ENCODE results near the gene IQCE. TPM values are rescaled to one million over a fixed set of nuclear protein-coding genes. Genes with fewer than 3 reads are reported as not detected.
A peak's percentile ranks its signal among the peaks of the same experiment; 100 is the strongest.
"Not testable (repeated sequence)": the region's sequence is repeated elsewhere in the genome, so short reads cannot be mapped to it uniquely, and the experiment has no call there.

IQCE gene
- polyA plus RNA-seq, 1 donor from 2014 or later = 2.3 TPM

DNA sequence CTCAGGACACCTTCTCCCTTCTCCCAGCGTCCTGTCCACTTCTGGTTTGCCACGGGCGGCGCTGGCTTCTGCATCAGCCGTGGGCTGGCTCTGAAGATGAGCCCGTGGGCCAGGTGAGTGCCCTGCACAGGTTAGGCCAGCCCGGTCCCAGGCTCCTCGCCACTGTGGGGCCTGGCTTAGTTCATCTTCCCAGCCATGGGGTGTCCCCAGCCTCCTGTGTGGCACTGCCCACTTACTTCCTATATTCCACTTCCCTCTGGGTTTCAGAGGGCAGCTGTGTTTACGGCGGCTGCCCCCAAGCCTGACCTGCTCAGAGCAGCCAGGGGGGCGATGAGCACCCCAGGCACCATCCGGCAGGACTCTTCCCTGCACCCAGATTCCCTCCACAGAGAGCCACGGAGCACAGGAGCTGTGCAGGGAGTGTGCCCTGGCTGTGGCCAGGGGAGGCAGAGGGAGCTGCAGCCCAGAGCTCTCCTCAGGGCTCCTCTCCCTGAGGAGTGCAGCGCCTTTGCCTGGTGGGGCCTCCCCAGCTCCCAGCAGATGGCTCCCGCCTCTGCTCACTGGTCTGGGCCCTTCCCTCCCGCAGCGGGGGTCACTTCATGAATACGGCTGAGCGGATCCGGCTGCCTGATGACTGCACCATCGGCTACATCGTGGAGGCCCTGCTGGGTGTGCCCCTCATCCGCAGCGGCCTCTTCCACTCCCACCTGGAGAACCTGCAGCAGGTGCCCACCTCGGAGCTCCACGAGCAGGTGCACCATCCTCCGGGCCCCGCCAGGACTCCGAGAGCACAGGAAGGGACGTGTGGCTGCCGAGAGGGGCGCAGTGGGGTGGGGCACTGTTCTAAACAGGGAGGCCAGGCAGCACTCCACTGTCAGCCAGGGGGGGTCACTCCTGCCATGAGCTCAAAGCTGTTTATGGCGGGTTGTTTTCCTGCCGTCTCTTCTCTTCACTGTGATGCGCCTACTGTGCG is 32.8 kb upstream of the IQCE start:
- H3K9me3 Mint-ChIP-seq = no peaks in the 10 kb centered on the region
- peak overlapping the region; percentile 57 to 87 (median 84) for H3K27ac Mint-ChIP-seq
- peak overlapping the region in 3 of 4 donors; percentile 58 to 84 (median 72) for H3K4me3 Mint-ChIP-seq
- H3K36me3 Mint-ChIP-seq = peaks cover 7% of the 10 kb centered on the region
- H3K27me3 Mint-ChIP-seq = no peaks in the 10 kb centered on the region
- H3K4me1 Mint-ChIP-seq = peaks cover 24 to 37% (median 37%) of the 10 kb centered on the region in 3 donors

DNA sequence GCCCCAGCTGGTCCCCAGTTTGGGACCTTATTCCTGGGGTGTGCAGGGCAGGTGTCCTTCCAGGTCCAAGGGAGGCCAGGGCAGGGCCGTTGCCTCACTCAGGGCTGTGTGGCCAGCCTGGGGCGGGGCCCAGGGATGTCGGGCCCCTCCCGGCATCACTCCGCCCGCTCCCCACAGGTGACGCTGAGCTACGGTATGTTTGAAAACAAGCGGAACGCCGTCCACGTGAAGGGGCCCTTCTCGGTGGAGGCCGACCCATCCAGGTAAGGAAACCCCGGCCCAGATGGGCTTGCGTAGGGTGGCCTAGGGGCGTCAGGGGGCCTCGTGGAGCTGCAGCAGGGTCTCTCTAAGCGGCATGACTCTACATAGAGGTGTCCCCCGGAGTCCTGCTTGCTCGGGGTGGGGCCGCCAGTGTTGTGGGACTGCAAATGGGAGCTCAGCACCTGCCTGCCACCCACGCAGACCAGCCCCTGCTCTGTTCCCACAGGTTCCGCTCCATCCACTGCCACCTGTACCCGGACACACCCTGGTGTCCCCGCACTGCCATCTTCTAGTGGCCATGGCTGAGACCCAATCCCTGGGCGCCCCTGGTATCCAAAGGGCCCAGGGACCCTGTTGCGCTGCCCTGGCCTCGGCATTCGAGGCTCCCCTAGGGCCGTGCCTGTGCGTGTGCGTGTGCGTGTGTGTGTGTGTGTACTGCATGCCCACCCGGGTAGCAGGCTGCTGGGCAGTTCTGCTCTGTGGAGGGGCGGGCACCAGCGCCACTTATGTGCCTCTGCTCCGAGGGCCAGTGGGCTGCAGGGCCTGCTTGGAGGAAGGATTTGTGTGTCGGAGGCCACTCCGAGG is 31.9 kb upstream of the IQCE start:
- no peaks in the 10 kb centered on the region for H3K9me3 Mint-ChIP-seq
- peak overlapping the region in 2 of 4 donors; percentile 22 to 84 for H3K4me3 Mint-ChIP-seq
- H3K4me1 Mint-ChIP-seq = peaks cover 25 to 37% (median 35%) of the 10 kb centered on the region in 3 donors
- no peaks in the 10 kb centered on the region for H3K27me3 Mint-ChIP-seq
- peaks cover 4% of the 10 kb centered on the region for H3K36me3 Mint-ChIP-seq
- H3K27ac Mint-ChIP-seq = peak overlapping the region; percentile 73 to 98 (median 91)

DNA sequence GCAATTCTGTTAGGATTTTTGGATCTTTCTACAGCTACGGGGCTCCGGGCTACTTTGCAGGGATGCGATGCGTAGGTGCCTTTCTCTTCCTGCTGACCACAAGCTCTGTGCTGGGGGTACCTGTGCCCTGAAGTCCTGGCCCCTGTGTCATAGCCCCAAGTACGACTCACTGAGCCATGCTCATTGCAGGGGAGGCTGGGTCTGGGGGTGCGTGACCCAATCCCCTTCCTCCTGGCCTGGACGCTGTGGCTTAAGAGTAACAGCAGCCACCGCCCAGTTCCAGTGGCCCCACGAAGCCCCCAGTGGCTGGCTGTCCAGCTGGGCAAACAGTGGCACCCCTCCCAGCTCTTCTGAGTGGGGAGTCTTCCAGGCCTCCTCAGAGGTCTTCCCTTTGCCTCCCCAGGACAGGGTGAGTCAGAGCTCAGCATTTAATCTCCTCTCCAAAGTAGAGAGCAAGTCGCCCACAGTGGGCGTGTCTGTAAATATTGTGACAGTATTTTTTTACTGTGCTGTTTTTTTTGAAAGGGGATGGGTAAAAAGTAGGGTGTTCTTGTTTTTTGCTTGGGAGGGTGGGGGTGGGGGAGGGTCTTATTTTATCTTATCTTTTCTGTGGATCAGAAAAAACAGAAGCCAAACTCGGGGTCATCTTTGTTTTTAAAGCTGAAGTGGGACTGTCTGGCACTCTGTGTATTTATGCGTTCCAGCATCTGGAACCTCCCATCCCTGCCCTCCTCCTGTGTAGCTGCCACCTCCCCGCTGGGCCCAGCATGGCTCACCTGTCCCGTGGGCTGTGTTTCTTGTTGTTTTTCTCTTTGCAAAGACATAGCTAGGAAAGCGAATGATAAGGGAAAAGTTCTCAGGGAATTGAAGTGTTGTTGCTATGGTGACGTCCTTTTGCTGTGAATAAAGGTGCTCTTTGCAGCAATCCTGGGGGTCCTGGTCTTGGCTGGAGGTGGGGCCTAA is 31.0 kb upstream of the IQCE start:
- Mint-ChIP-seq H3K36me3 (peaks cover 1% of the 10 kb centered on the region), H3K27me3 (no peaks in the 10 kb centered on the region), H3K4me3 (peak overlapping the region; percentile 72 to 91 (median 80)), H3K4me1 (peaks cover 23 to 33% (median 27%) of the 10 kb centered on the region in 3 donors), H3K27ac (peak overlapping the region; percentile 91 to 98 (median 97)), H3K9me3 (no peaks in the 10 kb centered on the region)

DNA sequence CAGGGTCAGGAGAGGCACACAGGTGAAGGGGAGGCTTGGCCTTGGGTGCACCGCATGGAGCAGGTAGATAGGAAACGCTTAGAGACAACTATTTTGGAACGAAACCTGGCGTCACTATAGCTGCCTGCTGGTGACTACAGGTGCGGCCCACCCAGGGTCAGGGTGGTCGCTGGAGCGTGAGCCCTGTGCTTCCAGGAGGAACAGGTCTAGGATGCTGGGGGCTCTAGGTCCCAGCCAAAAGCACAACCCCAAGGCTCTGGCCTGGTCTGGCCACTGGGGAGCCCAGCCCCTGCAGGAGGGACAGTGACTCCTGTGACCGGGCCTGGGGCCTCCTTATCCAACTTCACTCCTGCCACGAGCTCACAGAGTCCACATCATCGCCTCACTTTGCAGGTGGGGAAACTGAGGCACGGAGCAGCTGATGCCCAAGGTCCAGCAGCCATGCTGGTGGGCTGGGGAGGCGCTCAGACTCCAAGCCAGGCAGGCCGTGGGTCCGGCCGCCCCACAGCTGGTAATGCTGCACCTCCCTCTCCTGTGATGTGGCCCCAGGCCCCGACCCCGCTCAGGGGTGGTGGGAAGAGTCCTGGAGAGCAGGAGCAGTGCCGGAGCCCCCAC is 30.2 kb upstream of the IQCE start:
- Mint-ChIP-seq H3K4me1 (peaks cover 19 to 29% (median 24%) of the 10 kb centered on the region in 3 donors), H3K27ac (peak overlapping the region; percentile 97 to 98 (median 98)), H3K4me3 (peak overlapping the region; percentile 70 to 91 (median 78)), H3K36me3 (peaks cover 1% of the 10 kb centered on the region), H3K9me3 (no peaks in the 10 kb centered on the region), H3K27me3 (no peaks in the 10 kb centered on the region)

DNA sequence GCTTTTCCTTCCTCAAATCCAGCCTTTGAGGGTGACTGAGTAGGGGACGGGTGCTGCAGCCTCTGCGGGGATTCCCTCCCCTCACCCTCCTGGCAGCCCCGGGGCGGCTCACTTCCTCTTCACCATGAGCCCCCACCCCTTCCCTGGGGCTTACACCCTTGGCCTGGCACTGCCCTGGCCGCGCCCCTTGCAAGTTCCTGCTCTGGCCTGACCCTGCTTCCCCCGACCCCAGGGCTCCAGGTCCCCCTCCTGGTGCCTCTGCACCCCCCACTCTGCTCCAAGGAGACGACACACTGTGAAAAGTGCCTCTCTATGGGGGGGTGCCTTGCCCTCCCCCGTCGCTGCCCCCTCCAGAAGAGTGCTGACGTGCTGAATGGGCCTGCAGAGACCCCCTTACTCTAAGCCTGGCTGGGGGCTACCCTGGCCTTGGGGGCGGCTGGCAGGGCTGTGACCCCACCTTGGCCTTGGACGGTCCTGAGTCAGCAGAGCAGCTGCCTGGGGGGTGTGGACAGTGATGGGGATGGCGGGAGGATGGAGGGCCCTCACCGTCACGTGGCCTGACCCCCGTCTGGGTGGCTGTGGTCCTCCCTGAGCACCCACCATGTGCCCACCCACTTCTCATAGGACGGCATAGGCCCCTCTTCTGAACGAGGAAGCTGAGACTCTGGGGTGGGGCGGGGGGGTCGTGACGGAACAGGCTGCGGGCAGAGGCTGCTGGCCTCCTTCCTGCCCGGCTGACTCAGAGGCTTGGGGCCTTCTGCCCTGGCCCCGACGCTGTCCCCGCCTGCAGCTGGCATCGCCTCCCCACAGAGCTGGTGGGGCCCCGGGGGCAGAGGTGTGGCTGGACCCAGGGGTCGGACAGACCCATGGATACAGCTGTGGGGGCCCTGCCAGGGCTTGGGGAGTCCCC is 29.4 kb upstream of the IQCE start:
- Mint-ChIP-seq H3K9me3 (no peaks in the 10 kb centered on the region), H3K27me3 (no peaks in the 10 kb centered on the region), H3K27ac (peak overlapping the region; percentile 97 to 98 (median 98)), H3K4me3 (peak overlapping the region; percentile 78 to 94 (median 88)), H3K4me1 (peaks cover 19 to 29% (median 24%) of the 10 kb centered on the region in 3 donors), H3K36me3 (peaks cover 1% of the 10 kb centered on the region)

DNA sequence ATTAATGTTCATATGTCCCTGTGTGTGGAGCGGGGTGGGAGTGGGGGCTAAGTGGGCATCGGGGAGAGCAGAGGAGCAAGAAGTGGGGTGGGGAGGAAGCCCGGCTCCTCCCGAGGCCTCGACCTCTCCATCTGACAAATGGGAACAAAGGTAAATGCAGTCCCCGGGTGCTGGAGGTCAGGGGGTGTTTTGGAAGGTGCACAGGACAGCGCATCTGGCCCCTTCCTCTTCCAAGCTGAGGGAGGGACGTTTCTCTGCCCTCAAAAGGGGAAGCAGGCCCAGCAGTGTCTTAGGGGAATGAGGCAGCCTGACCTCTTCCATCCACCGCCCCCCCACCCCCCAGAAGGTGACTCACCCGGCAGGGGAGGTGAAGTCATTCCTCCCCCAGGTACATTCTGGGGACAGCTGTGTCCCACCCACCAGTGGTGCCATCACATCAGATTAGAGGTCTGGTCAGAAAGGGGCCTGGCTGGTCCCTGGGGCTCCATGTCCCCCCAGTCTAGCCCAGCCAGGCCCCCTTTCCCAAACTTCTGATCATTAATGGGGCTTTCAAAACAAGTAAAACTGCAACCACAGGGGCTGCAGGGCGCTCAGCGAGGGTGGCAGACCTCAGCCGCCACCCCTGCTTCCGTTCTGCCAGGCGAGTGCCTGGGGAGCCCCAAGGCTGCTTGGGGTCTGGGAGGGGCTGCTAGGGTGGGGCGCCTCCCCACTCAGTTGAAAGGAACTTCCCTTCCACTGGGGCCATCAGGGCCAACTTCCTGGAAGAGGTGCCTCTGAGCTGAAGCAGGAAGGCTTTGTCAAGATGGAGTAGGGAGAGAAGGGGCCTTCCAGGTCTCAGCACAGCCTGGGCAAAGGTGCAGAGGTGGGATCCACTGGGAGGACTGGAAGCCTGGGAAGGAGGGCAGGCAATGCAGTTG is 28.4 kb upstream of the IQCE start:
- Mint-ChIP-seq H3K27me3 (no peaks in the 10 kb centered on the region), H3K4me1 (peaks cover 19 to 29% (median 24%) of the 10 kb centered on the region in 3 donors), H3K9me3 (no peaks in the 10 kb centered on the region), H3K36me3 (peaks cover 1% of the 10 kb centered on the region), H3K27ac (peak overlapping the region; percentile 97 to 98 (median 98)), H3K4me3 (peak overlapping the region; percentile 78 to 94 (median 88))

DNA sequence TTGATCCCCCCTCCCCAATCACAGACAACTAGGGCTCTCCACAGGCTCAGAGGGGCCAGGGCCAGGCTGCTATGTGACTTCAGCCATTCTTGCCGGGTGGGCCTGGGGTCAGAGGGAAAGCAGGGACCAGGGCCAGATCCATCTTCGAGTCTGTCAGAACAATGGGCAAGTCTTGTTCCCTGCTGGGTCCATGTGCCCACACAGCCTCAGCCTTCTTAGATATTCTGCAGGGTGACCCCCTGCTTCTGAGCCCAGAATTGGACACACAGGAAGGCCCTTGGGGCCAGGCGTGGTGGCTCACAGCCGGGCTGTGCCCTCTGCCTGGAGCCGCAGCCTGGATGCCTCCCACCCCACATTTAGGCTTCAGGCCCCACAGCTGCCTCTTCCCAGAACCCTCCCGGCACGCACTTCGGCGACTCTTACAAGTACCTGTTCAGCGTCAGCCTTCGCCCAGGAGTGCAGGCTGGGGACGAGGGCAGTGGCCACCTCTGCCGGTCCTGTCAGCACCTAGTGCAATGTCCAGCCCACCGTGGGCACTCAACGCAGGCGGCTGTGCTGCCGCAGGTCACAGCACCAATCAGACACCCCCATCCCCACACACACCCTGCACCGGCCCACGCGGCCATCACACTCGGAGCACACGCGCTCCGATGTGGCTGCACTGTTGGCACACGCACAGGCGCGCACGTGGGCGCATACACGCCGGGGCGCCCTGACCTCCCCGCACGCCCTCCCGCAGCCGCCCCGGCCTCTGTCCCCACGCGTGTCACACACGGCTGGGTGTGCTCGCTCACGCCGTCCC is 27.6 kb upstream of the IQCE start:
- H3K27ac Mint-ChIP-seq = peak overlapping the region; percentile 97 to 98 (median 98)
- not testable (repeated sequence) for H3K27me3 Mint-ChIP-seq, H3K9me3 Mint-ChIP-seq, H3K36me3 Mint-ChIP-seq
- peaks cover 19 to 25% (median 24%) of the 10 kb centered on the region in 3 donors for H3K4me1 Mint-ChIP-seq
- peak overlapping the region; percentile 78 to 94 (median 88) for H3K4me3 Mint-ChIP-seq

DNA sequence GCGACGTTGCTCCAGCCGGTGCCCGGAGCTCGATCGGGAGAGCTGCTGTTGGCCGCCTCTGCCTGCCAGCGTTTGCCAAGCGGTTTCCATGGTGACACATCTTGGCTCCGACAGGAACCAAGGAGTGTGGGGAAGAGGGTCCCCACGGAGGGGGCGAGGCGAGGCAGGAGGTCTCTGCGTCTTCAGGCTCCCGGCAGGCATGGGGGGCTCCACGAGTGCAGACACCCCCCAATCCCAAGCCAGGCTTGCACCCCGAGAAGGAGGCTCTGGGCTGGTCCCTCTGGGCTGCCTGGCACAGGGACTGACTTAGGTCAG is 27.0 kb upstream of the IQCE start:
- H3K4me3 Mint-ChIP-seq = peak overlapping the region in 1 of 4 donors; percentile 71

DNA sequence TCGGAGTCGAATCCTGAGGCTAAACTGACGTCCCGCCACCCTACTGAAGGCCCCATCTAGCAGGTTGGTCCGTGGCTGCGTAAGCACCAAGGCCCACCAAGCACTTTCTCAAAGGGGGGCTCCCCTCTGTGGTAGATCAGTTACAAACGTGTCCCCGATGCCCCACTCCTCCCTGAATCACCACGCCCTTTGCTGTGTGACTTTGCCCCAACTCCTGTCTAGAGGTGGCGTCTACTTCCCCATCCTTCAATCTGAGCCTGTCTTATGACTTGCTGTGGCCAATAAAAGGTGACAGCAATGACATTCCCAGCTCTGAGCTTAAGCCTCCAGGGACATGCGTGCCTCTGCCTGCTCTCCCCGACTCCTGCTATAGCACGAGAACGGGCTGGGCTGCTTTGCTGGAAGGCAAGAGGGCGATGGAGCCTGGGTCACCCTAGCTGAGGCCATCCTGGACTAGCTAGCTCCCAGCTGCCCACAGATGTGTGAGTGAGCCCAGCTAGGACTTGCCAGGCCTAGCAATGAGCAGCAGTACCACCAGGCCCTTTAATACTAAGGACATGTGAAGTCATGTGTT is 26.5 kb upstream of the IQCE start:
- H3K36me3 Mint-ChIP-seq, H3K27me3 Mint-ChIP-seq, H3K9me3 Mint-ChIP-seq: not testable (repeated sequence)
- H3K27ac Mint-ChIP-seq = peak overlapping the region; percentile 39 to 98 (median 67)
- peaks cover 19 to 24% (median 22%) of the 10 kb centered on the region in 3 donors for H3K4me1 Mint-ChIP-seq
- peak overlapping the region in 2 of 4 donors; percentile 71 to 72 for H3K4me3 Mint-ChIP-seq

More for the DNA sequence above, 27.0 kb upstream of the IQCE start:
- not testable (repeated sequence) for H3K36me3 Mint-ChIP-seq, H3K27me3 Mint-ChIP-seq, H3K9me3 Mint-ChIP-seq
- H3K27ac Mint-ChIP-seq = peak overlapping the region in 2 of 3 donors; percentile 67 to 98
- peaks cover 19 to 25% (median 24%) of the 10 kb centered on the region in 3 donors for H3K4me1 Mint-ChIP-seq

DNA sequence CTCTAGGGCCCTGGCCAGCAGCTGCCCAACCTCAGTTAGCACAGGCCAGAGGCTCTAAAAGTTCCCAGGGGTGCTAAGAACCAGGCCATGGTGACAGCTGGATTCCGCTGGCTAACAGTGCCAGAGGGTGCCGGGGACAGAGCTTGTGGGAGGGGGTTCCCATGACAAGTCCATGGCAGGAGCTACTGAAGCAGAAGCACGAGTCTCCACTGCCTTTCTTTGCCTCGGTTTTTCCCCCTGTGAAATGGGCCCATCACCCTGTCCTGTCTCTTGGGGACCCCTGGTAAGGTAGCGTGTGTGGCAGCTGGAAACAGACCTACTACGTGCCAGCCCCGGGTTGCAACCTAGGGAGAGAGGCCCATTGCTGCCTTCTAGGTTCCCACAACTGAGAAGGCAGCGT is 26.0 kb upstream of the IQCE start:
- H3K27me3 Mint-ChIP-seq, H3K27ac Mint-ChIP-seq, H3K36me3 Mint-ChIP-seq, H3K9me3 Mint-ChIP-seq, H3K4me3 Mint-ChIP-seq: not testable (repeated sequence)
- peaks cover 17 to 21% (median 18%) of the 10 kb centered on the region in 3 donors for H3K4me1 Mint-ChIP-seq

DNA sequence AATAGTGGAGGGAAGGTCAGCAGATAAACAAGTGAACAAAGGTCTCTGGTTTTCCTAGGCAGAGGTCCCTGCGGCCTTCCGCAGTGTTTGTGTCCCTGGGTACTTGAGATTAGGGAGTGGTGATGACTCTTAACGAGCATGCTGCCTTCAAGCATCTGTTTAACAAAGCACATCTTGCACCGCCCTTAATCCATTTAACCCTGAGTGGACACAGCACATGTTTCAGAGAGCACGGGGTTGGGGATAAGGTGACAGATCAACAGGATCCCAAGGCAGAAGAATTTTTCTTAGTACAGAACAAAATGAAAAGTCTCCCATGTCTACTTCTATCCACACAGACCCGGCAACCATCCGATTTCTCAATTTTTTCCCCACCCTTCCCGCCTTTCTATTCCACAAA is 25.2 kb upstream of the IQCE start:
- H3K4me1 Mint-ChIP-seq = peaks cover 11 to 14% (median 14%) of the 10 kb centered on the region in 3 donors
- H3K27ac Mint-ChIP-seq, H3K27me3 Mint-ChIP-seq, H3K9me3 Mint-ChIP-seq, H3K4me3 Mint-ChIP-seq, H3K36me3 Mint-ChIP-seq: not testable (repeated sequence)
